Neutrophil (primary cell): ENCODE results near the gene CD93.

Source experiments
- H3K27ac ChIP-seq: fragments of 200-600 bp; sonication (generic); 2 replicates; pipeline ENCODE4 v1.5.1; 2016; ENCODE audit warnings: mild to moderate bottlenecking, moderate library complexity
- H3K27me3 ChIP-seq: fragments of 200-600 bp; sonication (generic); 2 replicates; pipeline ENCODE4 v1.6.0; 2016; ENCODE audit warnings: mild to moderate bottlenecking
- H3K36me3 ChIP-seq: fragments of 200-600 bp; sonication (generic); 2 replicates; pipeline ENCODE4 v1.5.1; 2017
- H3K4me1 ChIP-seq, 2 experiments: fragments of 200-600 bp in 1 of 2; sonication (generic) in 1 of 2; 1 replicate in 1 of 2; 2 replicates in 1 of 2; pipeline versions ENCODE4 v1.5.1 to v1.6.1; 2013 to 2016; ENCODE audit warnings: low read depth in 1 of 2, low read length in 1 of 2, mild to moderate bottlenecking in 1 of 2, moderate library complexity in 1 of 2; ENCODE audit not compliant: control insufficient read depth in 1 of 2, insufficient read depth in 1 of 2
- H3K4me3 ChIP-seq, 2 experiments: fragments of 200-600 bp in 1 of 2; sonication (generic) in 1 of 2; 1 replicate in 1 of 2; 2 replicates in 1 of 2; pipeline ENCODE4 v1.5.1; 2013 to 2016; ENCODE audit warnings: low read depth in 1 of 2, low read length in 1 of 2, mild to moderate bottlenecking in 1 of 2, moderate library complexity in 1 of 2
- H3K9me3 ChIP-seq: fragments of 200-600 bp; sonication (generic); 2 replicates; pipeline ENCODE4 v1.5.1; 2016
- TF ChIP-seq, protein P1 (sequence below): fragments of 200-600 bp; sonication (generic); IDR thresholded peaks from 2 replicates; pipeline ENCODE4 v1.5.1; 2016; ENCODE audit warnings: antibody characterized with exemption

Gene CD93

DNA sequence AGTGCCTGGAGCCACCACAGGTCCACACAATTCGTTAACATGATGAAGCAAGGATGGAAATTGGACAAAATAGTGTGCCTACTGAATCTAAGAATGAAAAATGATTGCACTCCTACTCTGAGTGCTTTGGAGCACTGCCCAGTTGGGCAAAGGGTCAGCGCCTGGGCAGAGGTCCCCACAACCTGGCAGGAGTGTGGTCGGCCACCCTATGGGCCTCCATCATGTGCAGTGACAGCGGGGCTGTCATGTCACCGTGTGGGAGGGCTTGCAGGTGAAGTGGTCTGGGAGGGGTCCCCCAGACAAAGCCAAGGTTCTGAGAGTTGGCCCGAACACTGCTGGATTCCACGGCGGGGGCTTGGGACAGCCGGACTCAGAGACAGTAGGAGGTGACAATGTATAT, 36.2 kb upstream of the CD93 start:
- TF ChIP-seq, protein P1, sequence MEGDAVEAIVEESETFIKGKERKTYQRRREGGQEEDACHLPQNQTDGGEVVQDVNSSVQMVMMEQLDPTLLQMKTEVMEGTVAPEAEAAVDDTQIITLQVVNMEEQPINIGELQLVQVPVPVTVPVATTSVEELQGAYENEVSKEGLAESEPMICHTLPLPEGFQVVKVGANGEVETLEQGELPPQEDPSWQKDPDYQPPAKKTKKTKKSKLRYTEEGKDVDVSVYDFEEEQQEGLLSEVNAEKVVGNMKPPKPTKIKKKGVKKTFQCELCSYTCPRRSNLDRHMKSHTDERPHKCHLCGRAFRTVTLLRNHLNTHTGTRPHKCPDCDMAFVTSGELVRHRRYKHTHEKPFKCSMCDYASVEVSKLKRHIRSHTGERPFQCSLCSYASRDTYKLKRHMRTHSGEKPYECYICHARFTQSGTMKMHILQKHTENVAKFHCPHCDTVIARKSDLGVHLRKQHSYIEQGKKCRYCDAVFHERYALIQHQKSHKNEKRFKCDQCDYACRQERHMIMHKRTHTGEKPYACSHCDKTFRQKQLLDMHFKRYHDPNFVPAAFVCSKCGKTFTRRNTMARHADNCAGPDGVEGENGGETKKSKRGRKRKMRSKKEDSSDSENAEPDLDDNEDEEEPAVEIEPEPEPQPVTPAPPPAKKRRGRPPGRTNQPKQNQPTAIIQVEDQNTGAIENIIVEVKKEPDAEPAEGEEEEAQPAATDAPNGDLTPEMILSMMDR: no peak
- Histone ChIP-seq H3K9me3 (no peaks in the 10 kb centered on the region), H3K27ac (peak overlapping the region; percentile 13), H3K4me1 (peaks cover 41 to 49% of the 10 kb centered on the region in 2 experiments), H3K4me3 (no peak overlapping the region), H3K27me3 (no peaks in the 10 kb centered on the region), H3K36me3 (no peaks in the 10 kb centered on the region)

DNA sequence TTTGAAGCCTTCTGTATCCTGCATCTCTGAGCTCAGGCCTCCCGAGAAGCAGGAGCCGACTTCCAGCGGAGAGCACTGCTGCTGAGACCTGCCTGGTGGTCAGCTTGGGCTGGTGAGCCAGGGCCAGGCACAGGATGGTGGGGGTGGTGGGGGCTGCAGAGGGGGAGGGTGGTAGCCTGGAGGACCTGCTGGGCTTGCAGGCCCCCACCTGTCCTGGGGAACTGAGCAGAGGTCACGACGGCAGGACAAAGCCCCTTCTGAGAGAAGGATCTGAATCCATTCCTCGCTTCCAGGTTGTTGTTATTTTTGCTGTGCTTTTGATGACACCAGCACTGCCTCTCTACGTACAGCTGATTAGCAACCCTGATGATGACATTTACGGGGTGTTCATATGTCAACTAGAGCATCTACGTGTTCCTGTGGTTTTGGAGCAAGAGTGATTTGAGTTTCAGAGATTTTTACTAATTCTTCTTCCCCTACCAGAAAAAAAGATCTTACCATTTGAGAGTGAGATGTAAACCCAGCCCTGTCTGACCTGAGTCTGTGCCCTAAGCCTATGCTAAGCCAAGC, 35.7 kb upstream of the CD93 start:
- Histone ChIP-seq H3K9me3 (no peaks in the 10 kb centered on the region), H3K27me3 (no peaks in the 10 kb centered on the region), H3K4me1 (peaks cover 38 to 49% of the 10 kb centered on the region in 2 experiments), H3K36me3 (no peaks in the 10 kb centered on the region), H3K4me3 (no peak overlapping the region), H3K27ac (peak overlapping the region; percentile 13)
- TF ChIP-seq, protein P1: no peak

DNA sequence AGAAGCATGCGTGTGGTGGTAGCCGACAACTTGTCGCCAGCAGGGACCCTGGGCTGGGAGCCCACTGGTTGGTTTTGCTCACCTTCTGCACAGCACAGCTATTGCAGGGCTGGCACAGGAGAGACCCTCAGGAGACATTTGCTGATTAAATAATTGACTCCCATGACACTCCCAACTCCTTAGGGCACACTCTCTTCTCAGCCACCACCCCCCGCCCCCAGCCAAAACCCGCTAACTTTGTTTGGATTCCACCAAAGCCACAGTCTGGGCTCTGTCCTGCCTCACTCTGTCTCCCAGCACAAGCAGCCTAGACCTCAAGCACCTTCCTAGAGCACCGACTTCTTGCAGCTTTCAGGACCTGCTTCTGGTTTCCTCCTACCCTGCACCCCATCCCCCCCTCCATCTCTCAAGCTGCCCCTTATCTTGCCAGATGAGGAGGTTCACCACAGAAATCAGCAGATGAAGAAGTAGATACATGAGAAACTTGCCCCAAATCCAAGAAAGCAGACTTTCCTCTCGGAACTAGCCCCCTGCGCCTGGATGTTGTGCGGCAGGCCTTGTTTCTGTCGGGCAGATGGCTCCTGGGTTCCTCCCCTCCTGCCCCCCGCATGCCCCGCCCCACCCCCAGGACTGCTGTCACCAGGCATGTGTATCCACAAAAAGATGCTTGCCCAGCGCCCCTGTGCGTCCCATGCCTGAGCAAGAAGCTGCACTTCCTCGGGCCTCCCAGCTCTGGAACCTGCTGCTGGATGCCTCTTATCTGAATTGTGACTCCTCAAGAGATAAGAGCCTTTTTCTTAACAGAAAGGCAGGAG, 35.0 kb upstream of the CD93 start:
- Histone ChIP-seq H3K27ac (no peak overlapping the region), H3K27me3 (no peaks in the 10 kb centered on the region), H3K36me3 (no peaks in the 10 kb centered on the region), H3K4me1 (peaks cover 38 to 49% of the 10 kb centered on the region in 2 experiments), H3K4me3 (no peak overlapping the region), H3K9me3 (no peaks in the 10 kb centered on the region)
- TF ChIP-seq, protein P1: no peak

DNA sequence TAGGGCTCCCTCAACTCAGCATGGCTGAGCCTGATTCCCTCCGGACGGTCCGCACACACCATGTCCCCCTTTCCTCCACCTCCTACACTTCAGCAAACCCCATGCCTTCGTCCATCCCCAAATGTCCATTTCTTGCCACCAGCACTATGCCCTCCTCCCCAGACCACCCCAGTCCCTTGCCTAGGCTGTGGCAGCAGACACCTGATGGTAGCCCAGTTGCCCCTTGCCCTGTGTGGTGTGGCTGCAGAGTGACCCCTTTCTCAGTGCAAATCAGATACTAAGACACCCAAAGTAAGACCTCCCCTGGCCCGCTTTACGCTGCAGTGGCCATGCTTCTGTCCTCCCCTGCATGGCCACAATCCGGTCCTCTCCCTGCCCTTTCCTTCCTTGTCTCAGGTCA, 34.1 kb upstream of the CD93 start:
- no peak overlapping the region for H3K27ac ChIP-seq
- no peaks in the 10 kb centered on the region for H3K9me3 ChIP-seq

DNA sequence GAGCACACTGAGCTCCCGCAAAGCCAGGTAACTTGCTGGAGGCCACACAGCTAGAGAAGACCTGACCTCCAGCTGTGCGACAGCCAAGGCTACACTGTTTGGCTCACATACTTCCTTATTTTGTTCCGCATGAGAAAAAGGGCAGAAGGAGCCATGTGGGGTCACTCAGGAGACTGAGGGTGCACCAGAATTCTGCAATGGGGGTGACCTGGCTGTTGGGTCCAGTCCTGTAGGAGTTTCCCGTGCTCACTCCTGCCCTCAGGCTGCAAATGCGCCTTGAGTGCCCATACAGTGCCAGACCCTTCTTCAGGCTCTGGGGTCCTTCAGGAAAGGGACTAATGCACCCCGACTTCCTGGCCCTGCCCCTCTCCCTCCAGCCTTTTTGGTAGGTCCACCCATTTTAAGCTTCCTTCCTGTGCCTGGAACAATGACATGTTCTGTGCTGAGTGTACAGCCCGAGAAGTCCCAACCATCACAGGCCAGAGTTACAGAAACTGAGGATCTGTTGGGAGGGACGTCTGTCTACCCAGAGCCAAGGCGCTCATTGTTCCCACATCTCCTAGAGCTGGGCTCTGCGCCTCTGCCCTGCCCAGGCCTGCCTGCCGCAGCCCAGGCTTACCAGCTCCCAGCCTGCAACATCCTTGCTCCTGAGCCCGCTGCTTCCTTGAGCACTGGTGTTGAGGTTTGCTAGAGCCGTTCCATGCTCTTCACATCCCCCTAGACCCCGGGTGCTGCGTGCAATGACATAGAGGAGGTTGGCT, 33.5 kb upstream of the CD93 start:
- Histone ChIP-seq H3K27me3 (no peaks in the 10 kb centered on the region), H3K4me1 (peaks cover 38 to 49% of the 10 kb centered on the region in 2 experiments), H3K9me3 (no peaks in the 10 kb centered on the region), H3K36me3 (no peaks in the 10 kb centered on the region), H3K27ac (peak overlapping the region; percentile 54), H3K4me3 (no peak overlapping the region)
- TF ChIP-seq, protein P1: no peak

More for the DNA sequence above, 34.1 kb upstream of the CD93 start:
- H3K4me1 ChIP-seq: peaks cover 38 to 49% of the 10 kb centered on the region in 2 experiments
- H3K27me3 ChIP-seq: no peaks in the 10 kb centered on the region
- H3K4me3 ChIP-seq: no peak overlapping the region
- no peaks in the 10 kb centered on the region for H3K36me3 ChIP-seq
- TF ChIP-seq, protein P1: no peak
